Keratinocyte (primary cell): ENCODE measurements around the gene SPACA7.
"Not testable (repeated sequence)": the region's sequence is repeated elsewhere in the genome, so short reads cannot be mapped to it uniquely, and the experiment has no call there.

Source experiments
- EZH2 ChIP-seq: IDR thresholded peaks from one replicate; pipeline ENCODE4 v1.6.1; 2012; ENCODE audit warnings: inconsistent platforms, mild to moderate bottlenecking, low read length, moderate library complexity
- TF ChIP-seq, protein P1 (sequence below), 3 experiments: IDR thresholded peaks in 1 of 3; conservative IDR thresholded peaks in 1 of 3; optimal IDR thresholded peaks in 1 of 3; 2 replicates in 2 of 3; 3 replicates in 1 of 3; pipeline versions ENCODE3 to v1.5.1; 2011; ENCODE audit warnings: low read length in 3 of 3, mild to moderate bottlenecking in 3 of 3, moderate library complexity in 2 of 3, control low read depth in 1 of 3, inconsistent platforms in 1 of 3; ENCODE audit not compliant: insufficient read depth in 2 of 3; ENCODE audit errors: extremely low read depth in 1 of 3

DNA sequence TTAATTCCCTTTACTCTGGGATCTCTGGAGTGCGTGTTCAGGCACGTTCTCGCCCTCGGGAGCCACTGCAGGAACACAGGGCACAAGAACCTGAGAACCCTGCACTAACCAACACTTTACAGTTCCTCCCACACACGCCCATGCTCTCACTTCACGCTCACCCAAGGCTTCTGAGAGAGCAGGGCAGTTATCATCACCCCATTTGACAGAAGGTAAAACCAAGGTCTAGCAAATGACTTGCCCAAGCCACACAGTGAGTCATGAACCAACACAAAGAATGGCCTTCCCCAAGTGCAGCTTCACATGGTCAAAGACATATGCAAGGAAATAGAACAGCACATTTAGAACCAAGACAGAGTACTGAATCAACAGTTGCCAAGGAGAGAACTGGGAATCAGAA, 22.2 kb downstream of the SPACA7 start:
- TF ChIP-seq EZH2, result not testable (repeated sequence)
- TF ChIP-seq, protein P1, sequence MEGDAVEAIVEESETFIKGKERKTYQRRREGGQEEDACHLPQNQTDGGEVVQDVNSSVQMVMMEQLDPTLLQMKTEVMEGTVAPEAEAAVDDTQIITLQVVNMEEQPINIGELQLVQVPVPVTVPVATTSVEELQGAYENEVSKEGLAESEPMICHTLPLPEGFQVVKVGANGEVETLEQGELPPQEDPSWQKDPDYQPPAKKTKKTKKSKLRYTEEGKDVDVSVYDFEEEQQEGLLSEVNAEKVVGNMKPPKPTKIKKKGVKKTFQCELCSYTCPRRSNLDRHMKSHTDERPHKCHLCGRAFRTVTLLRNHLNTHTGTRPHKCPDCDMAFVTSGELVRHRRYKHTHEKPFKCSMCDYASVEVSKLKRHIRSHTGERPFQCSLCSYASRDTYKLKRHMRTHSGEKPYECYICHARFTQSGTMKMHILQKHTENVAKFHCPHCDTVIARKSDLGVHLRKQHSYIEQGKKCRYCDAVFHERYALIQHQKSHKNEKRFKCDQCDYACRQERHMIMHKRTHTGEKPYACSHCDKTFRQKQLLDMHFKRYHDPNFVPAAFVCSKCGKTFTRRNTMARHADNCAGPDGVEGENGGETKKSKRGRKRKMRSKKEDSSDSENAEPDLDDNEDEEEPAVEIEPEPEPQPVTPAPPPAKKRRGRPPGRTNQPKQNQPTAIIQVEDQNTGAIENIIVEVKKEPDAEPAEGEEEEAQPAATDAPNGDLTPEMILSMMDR (optimal IDR thresholded peaks at IDR 0.05 in 1 of 3, IDR thresholded peaks at IDR 0.05 in 1 of 3, conservative IDR thresholded peaks at IDR 0.05 in 1 of 3; ENCODE audit: extremely low read depth in 1 of 3, insufficient read depth in 2 of 3, low read length in 3 of 3), result not testable (repeated sequence)
